Astrocyte (in vitro differentiated cells and primary cell): ENCODE data around the gene MYADML2. TPM values are rescaled to one million over a fixed set of nuclear protein-coding genes. Genes with fewer than 3 reads are reported as not detected.

Experiments
- DNase-seq: peaks from one replicate; pipeline ENCODE4 v3.0.0-alpha.2; 2010; ENCODE audit warnings: low read depth
- FAIRE-seq: peaks from 2 replicates; lab custom pipeline; 2011; peaks lifted over from hg19 to GRCh38; lab: Jason Lieb, UNC
- H2AFZ ChIP-seq: 2 replicates; pipeline ENCODE4 v1.6.0; 2012; ENCODE audit warnings: low read depth, low read length, inconsistent platforms
- H3K27ac ChIP-seq: 2 replicates; pipeline ENCODE4 v1.5.1; 2011; ENCODE audit warnings: low read depth, low read length, inconsistent platforms
- H3K27me3 ChIP-seq: 2 replicates; pipeline ENCODE4 v1.6.0; 2011; ENCODE audit warnings: low read length, inconsistent platforms; ENCODE audit not compliant: insufficient read depth
- H3K36me3 ChIP-seq: 2 replicates; pipeline ENCODE4 v1.5.1; 2011; ENCODE audit warnings: low read length, inconsistent platforms; ENCODE audit not compliant: insufficient read depth
- H3K4me1 ChIP-seq: 2 replicates; pipeline ENCODE4 v1.5.1; 2011; ENCODE audit warnings: low read length, inconsistent platforms; ENCODE audit not compliant: insufficient read depth
- H3K4me2 ChIP-seq: 2 replicates; pipeline ENCODE4 v1.6.0; 2012; ENCODE audit warnings: low read length, inconsistent platforms
- H3K4me3 ChIP-seq: 2 replicates; pipeline ENCODE4 v1.5.1; 2011; ENCODE audit warnings: low read depth, mild to moderate bottlenecking, low read length, inconsistent platforms; ENCODE audit not compliant: insufficient read depth
- H3K79me2 ChIP-seq: 2 replicates; pipeline ENCODE4 v1.6.0; 2012; ENCODE audit warnings: mild to moderate bottlenecking, low read length, inconsistent platforms; ENCODE audit not compliant: insufficient read depth
- H3K9ac ChIP-seq: 2 replicates; pipeline ENCODE4 v1.6.0; 2012; ENCODE audit warnings: mild to moderate bottlenecking, low read length, inconsistent platforms
- H3K9me3 ChIP-seq: 2 replicates; pipeline ENCODE4 v1.5.1; 2012; ENCODE audit warnings: low read depth, mild to moderate bottlenecking, low read length, inconsistent platforms; ENCODE audit not compliant: insufficient read depth
- H4K20me1 ChIP-seq: 2 replicates; pipeline ENCODE4 v1.6.0; 2012; ENCODE audit warnings: low read length, inconsistent platforms; ENCODE audit not compliant: insufficient read depth
- H3K27ac Mint-ChIP-seq: one replicate; pipeline ENCODE4 v1.8.0; 2021; ENCODE audit warnings: mild to moderate bottlenecking, mixed read lengths; ENCODE audit not compliant: unreplicated experiment
- H3K27me3 Mint-ChIP-seq: one replicate; pipeline ENCODE4 v1.8.0; 2021; ENCODE audit warnings: low read depth, mixed read lengths; ENCODE audit not compliant: unreplicated experiment
- H3K36me3 Mint-ChIP-seq: one replicate; pipeline ENCODE4 v1.8.0; 2021; ENCODE audit warnings: low read depth, mixed read lengths; ENCODE audit not compliant: unreplicated experiment
- H3K4me1 Mint-ChIP-seq: one replicate; pipeline ENCODE4 v1.8.0; 2021; ENCODE audit warnings: low read depth, mixed read lengths; ENCODE audit not compliant: unreplicated experiment
- H3K4me3 Mint-ChIP-seq: one replicate; pipeline ENCODE4 v1.8.0; 2021; ENCODE audit warnings: mild to moderate bottlenecking, moderate library complexity, mixed read lengths; ENCODE audit not compliant: unreplicated experiment
- H3K9me3 Mint-ChIP-seq: one replicate; pipeline ENCODE4 v1.8.0; 2021; ENCODE audit warnings: mild to moderate bottlenecking, mixed read lengths; ENCODE audit not compliant: unreplicated experiment
- CTCF ChIP-seq: IDR thresholded peaks from 2 replicates; pipeline ENCODE4 v1.5.1; 2011; ENCODE audit warnings: low read depth, mild to moderate bottlenecking, inconsistent platforms, low read length, moderate library complexity; ENCODE audit not compliant: insufficient read depth
- EZH2 ChIP-seq: IDR thresholded peaks from 2 replicates; pipeline ENCODE4 v1.6.1; 2012; ENCODE audit warnings: mild to moderate bottlenecking, low read length, inconsistent platforms; ENCODE audit not compliant: insufficient read depth
- total RNA-seq: library from RNA; stranded (reverse); gene quantifications from 2 replicates; pipeline ENCODE4 v1.2.1, GENCODE V29; 2021

MYADML2 gene
- total RNA-seq, 1 donor from 2014 or later = not detected

GRCh38 chr17:81958633-81959342, 11.8 kb upstream of the MYADML2 start:
- Histone ChIP-seq H3K9me3 (no peaks in the 10 kb centered on the region), H3K36me3 (no peaks in the 10 kb centered on the region), H3K9ac (no peak overlapping the region), H3K4me1 (no peaks in the 10 kb centered on the region), H3K4me2 (no peak overlapping the region), H2AFZ (no peak overlapping the region), H3K4me3 (no peak overlapping the region), H3K79me2 (no peaks in the 10 kb centered on the region), H3K27ac (no peak overlapping the region), H4K20me1 (peaks cover 7% of the 10 kb centered on the region), H3K27me3 (peaks cover 34% of the 10 kb centered on the region)
- FAIRE-seq (no peak), DNase-seq (no peak)
- Mint-ChIP-seq H3K27ac (no peak overlapping the region), H3K4me3 (no peak overlapping the region), H3K4me1 (peaks cover 3% of the 10 kb centered on the region), H3K27me3 (peaks cover 37% of the 10 kb centered on the region), H3K9me3 (peaks cover 2% of the 10 kb centered on the region), H3K36me3 (no peaks in the 10 kb centered on the region)
- TF ChIP-seq EZH2 (no peak), CTCF (no peak)

- no peak overlapping the region for H2AFZ ChIP-seq
- no peaks in the 10 kb centered on the region for H3K4me1 ChIP-seq
- DNase-seq (no peak), FAIRE-seq (no peak)
- TF ChIP-seq EZH2 (no peak), CTCF (no peak)
- no peaks in the 10 kb centered on the region for H3K9me3 ChIP-seq
- Mint-ChIP-seq H3K36me3 (no peaks in the 10 kb centered on the region), H3K27ac (no peak overlapping the region), H3K9me3 (peaks cover 2% of the 10 kb centered on the region), H3K27me3 (peaks cover 30% of the 10 kb centered on the region), H3K4me3 (no peak overlapping the region), H3K4me1 (peaks cover 3% of the 10 kb centered on the region)
- no peak overlapping the region for H3K4me2 ChIP-seq
- peaks cover 7% of the 10 kb centered on the region for H4K20me1 ChIP-seq
- no peak overlapping the region for H3K27ac ChIP-seq
- no peak overlapping the region for H3K9ac ChIP-seq
- H3K79me2 ChIP-seq = no peaks in the 10 kb centered on the region
- H3K27me3 ChIP-seq = peaks cover 26% of the 10 kb centered on the region
- H3K4me3 ChIP-seq = no peak overlapping the region
- H3K36me3 ChIP-seq = no peaks in the 10 kb centered on the region
Observed at GRCh38 chr17:81957691-81958432, 10.8 kb upstream of the MYADML2 start.
